GM18519 (cell line): ENCODE results near the gene SPAG9.

ENCODE experiments used
- ATAC-seq: cut with Tn5 transposase; IDR thresholded peaks from one replicate; pipeline ENCODE4 v1.9.1; 2021; ENCODE audit warnings: mild to moderate bottlenecking, moderate library complexity; ENCODE audit not compliant: unreplicated experiment, low FRiP score

SPAG9 gene, protein sequence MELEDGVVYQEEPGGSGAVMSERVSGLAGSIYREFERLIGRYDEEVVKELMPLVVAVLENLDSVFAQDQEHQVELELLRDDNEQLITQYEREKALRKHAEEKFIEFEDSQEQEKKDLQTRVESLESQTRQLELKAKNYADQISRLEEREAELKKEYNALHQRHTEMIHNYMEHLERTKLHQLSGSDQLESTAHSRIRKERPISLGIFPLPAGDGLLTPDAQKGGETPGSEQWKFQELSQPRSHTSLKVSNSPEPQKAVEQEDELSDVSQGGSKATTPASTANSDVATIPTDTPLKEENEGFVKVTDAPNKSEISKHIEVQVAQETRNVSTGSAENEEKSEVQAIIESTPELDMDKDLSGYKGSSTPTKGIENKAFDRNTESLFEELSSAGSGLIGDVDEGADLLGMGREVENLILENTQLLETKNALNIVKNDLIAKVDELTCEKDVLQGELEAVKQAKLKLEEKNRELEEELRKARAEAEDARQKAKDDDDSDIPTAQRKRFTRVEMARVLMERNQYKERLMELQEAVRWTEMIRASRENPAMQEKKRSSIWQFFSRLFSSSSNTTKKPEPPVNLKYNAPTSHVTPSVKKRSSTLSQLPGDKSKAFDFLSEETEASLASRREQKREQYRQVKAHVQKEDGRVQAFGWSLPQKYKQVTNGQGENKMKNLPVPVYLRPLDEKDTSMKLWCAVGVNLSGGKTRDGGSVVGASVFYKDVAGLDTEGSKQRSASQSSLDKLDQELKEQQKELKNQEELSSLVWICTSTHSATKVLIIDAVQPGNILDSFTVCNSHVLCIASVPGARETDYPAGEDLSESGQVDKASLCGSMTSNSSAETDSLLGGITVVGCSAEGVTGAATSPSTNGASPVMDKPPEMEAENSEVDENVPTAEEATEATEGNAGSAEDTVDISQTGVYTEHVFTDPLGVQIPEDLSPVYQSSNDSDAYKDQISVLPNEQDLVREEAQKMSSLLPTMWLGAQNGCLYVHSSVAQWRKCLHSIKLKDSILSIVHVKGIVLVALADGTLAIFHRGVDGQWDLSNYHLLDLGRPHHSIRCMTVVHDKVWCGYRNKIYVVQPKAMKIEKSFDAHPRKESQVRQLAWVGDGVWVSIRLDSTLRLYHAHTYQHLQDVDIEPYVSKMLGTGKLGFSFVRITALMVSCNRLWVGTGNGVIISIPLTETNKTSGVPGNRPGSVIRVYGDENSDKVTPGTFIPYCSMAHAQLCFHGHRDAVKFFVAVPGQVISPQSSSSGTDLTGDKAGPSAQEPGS (N-terminal part only)

DNA sequence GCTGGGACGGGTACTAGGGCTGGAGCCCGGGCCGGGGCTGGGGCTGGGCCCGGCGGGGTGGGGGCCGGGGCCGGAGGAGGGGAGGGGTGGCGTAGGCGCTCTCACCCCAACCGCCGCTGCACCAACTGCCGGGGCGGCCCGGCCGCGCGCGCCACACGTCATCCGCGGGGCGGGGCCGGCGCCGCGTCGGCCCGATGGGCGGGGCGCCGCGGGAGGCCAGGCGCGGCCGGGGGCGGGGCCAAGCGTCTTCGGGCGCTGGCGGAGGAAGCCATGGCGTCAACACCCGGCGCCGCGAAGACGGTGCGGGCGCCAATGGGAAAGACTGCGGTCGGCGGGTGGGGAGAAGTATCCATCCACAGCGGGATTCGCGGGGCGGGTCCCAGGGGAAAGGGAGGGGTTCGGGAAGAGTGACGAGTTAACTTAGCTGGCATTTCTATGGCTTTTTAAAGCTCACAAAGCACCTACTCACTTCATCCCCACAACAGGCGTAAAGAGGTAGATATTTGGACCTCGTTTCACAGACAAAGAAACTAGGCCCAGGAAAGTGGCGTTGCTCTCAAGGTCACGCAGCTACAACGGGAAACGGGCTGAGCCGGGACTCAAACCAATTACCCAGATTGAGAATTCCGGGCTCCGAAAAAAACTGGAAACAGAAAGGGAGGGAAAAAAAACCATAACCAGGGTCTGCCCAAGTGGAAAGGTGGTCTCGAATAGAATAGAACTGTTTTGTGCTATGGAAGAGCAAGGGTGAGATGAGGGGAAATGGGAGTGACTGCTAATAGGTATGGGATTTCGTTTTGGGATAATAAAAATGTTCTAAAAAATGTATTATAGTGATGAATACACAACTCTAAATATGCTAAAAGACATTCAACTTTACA is at the start of gene SPAG9:
Gene SPAG9, minus strand, starts transcription at position 130 of the 881 bp plus-strand sequence. CDS start 212 bp downstream, outside the sequence.
- peak; percentile 57 for ATAC-seq

DNA sequence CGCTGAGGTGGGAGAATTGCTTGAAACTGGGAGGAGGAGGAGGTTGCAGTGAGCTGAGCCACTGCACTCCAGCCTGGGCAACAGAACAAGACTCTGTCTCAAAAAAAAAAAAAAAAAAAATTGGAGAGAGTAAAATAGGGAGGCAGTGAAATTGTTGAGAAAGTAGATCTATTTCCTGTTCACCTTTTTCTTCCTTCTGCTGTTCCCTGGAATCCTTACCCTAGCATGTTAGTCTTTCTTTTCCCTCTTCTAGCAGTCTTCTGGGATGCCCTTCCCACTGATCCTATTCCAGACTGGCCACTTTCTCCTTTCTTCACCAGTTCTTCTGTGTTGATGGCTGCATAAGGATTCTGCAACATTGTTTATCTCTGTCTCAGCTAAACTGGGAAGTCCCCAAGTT is 48.7 kb upstream of the SPAG9 start:
- ATAC-seq = no peak

DNA sequence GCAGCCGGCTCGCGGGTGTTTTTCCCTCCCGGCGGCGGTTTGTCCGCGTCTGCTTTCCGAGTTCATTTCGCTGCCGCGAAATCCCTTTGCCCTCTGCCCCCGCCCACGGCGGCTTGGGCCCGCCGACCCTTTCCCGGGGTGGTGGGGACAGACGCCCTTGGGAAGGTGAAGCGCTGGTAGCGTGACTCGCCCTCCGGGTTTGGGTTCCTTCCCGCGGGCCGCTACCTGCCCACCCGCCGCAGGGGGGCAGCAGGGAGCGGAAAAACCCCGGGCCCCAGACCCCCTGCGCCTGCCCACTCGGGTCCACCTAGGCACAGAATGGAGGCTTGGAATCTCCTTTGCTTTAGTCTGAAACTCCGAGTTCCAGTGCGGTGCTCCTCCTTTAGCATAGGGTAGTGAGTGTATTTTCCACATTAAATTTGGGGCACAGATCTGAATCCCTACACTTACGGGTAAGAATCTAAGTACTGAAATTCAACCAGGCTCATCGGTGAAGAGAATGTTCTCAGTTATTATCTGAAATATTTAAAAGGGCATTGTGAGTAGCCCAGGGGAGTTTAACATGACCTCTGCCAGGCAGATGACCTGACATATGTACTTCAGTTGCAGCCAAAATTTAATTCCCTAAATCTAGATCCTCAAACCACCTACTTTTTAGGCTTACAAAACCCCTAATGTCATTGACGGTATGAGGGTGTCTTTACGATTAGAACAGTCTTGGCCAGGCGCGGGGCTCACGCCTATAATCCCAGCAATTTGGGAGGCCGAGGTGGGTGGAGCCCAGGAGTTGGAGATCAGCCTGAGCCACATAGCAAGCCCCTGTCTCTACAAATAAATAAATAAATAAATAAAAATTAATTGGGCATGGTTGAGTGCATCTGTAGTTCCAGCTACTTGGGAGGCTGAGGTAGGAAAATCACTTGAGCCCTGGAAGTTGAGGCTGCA is 46.6 kb upstream of the SPAG9 start:
- no peak for ATAC-seq

DNA sequence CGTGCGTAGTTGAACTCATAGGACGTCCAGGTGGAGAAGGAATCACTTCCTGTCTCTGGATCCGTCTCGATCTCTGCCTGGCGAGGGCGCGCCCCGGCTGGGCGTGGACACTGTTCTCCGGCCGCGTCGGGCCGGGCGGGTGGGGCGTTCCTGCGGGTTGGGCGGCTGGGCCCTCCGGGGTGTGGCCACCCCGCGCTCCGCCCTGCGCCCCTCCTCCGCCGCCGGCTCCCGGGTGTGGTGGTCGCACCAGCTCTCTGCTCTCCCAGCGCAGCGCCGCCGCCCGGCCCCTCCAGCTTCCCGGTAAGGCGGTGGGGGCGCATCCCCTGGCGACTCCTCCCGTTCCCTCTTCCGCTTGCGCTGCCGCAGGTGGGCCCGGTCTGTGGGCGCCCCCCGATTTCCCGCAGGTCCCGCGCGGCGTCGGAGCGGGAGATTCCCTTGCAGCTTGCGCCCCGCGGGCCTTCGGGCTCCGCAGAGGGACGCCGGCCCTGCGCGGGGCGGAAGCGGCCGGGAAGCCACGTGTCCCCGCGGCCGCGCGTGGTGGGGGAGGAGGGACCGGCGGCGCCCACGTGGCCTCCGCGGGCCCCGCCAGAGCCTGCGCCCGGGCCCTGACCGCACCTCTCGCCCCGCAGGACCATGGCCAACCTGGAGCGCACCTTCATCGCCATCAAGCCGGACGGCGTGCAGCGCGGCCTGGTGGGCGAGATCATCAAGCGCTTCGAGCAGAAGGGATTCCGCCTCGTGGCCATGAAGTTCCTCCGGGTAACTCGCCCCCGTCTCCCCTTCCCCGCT is 45.7 kb upstream of the SPAG9 start, which contains the start of gene NME2:
Gene NME2, plus strand, starts transcription at position 214 of the 789 bp plus-strand sequence. Its CDS starts 420 bp downstream, at position 634.
- ATAC-seq = peak; percentile 60

DNA sequence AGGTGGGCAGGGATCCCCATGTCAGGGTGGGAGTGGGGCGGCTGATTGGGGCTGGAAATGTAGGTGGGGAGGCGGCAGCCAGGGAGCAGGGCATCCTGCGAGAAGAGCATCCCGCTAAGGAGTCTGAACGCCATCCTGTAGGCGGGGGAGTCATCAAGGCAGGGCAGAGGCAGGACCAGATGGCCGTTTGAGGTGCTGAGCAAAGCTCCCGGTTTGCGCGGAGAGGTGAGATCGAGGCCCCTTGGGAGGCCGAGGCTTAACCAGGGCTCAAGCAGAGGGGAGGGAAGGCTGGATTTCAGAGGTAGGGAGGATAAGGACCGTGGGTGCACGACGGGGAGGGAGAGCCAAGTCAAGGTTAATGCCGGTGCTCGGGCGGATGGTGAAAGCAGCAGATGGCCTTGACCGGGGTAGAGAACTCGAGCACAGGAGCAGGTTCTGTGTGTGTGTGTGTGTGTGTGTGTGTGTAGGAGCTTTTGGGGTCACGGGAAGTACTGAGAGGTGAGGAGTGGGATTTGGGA is 45.1 kb upstream of the SPAG9 start:
- ATAC-seq = no peak

DNA sequence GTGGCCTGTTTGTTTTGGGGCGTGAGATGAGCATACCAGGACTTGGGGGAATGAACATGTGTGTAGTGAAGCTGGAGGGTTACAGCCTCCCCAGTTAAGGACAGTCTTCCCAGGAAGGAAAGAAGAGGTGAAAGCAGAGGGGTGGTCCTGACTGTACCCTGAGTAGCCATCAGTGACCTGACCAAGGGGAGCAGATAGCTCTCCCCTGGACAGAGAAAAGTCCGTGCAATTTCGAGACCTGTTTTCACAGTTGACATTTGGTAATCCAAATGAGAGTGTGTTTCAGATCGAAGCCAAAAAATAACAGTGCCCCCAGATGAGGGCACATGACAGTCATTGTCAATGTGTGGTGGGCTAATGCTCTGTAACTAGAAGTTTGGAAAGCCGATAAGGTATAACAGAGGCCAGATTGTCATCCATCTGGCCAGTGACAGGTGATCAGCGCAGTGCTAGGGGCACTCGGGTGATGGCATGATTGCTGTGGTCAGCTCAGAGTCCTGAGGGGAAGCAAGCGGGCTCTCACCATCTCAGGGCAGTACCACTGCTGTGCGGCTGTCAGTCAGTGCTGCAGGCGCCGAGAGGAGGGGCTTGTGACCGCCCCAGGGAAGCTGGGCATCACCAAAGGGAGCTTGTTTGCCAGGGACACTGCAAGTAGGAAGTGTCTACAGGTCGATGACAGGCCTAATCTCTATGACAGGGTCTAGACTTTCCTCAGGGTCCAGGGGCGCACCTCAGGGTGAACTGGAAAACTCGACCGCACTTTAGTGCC is 44.4 kb upstream of the SPAG9 start:
- no peak for ATAC-seq

DNA sequence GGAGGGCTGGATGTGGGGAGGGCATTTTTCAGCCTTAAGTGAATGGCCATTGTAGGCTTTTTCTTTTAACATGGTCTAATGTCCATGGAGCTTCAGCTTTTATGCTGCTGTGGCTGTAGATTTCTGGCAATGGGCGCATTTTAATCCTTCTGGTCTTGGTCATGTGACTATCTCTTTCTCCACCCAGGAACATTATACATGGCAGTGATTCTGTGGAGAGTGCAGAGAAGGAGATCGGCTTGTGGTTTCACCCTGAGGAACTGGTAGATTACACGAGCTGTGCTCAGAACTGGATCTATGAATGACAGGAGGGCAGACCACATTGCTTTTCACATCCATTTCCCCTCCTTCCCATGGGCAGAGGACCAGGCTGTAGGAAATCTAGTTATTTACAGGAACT is 40.9 kb upstream of the SPAG9 start:
- ATAC-seq = no peak

DNA sequence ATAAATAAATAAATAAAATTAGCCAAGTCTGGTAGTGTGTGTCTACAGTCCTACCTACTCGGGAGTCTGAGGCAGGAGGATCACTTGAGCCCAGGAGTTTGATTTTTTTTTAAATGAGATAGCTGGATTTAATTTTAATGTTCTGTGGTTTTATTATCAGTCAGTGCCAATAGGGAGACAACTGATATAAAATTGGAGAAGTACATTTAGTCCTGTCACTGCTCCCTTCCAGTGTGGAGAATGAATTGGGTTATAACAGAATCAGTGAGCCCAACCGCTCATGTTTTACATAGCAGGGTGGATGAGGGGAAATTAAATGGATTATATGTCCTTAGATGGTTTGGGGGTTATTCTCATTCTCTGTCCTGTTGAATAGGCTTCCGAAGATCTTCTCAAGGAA is 38.9 kb upstream of the SPAG9 start:
- ATAC-seq = no peak

DNA sequence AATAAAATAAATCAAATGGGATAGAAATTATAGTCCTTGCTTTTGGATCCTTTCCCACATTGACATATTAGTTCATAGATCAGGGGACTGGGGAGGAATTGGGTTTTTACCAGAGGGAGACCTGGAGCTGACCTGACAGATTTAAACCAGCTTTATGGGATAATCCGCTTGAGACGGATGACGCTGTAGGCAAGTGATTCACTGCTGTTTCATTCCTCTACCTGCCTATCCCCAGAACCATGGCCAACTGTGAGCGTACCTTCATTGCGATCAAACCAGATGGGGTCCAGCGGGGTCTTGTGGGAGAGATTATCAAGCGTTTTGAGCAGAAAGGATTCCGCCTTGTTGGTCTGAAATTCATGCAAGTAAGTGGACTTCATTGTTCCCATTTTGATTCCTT is 34.7 kb upstream of the SPAG9 start:
- no peak for ATAC-seq

DNA sequence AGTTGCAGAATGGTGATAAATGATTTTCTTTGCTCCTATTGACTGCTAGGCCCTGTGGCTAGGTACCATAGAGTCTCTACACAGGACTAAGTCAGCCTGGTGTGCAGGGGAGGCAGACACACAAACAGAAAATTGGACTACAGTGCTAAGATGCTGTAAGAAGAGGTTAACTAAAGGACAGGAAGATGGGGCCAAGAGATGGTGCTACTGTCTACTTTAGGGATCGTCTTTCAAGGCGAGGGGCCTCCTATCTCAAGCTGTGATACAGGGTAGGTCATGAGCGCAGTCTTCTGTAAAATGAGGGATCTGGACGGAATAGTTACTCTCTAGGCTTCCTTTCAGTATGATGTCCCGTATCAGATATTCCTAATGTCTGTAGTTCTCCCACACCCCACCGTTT is 33.5 kb upstream of the SPAG9 start:
- no peak for ATAC-seq

DNA sequence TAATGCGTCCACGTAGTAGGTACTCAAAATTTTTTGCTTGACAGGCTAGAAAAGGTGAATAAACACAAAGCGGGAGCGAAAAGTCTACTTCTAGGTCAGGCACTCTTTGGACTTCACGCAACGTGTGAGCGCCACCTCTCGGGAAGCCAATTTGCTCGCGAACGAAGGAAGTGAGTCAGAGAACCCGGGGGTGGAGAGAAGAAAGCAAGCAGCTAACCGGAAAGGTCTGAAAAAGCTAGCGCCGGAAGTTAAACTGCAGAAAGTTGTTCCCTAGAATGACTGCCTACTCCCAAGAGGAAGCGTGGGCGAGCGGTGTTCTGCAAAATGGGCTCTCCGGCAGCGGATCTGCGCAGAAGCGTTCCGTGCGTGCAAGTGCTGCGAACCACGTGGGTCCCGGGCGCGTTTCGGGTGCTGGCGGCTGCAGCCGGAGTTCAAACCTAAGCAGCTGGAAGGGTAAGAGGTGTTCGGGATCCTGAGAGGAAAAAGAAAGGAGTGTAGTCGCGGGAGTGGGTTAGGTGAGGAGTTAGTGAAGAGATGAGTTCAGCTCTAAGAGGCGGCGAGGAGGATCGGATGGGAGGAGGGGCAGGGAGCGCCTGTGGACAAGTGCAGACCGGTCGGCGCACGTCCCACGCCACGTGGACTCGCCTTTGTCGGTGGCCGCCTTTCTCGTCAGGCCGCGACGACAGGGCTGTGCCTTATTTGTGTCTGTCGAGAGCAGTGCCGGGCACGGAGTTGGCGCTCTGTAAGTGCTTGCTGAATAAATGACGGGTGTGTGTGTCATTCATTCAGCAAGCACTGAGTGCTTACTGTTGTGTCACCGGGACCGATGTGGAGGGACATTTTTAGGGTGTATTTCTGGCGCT is 32.8 kb upstream of the SPAG9 start, which contains the start of gene NME1:
Gene NME1, plus strand, starts transcription at position 350 of the 863 bp plus-strand sequence. CDS start 2,096 bp downstream, outside the sequence.
- ATAC-seq = peak; percentile 89

DNA sequence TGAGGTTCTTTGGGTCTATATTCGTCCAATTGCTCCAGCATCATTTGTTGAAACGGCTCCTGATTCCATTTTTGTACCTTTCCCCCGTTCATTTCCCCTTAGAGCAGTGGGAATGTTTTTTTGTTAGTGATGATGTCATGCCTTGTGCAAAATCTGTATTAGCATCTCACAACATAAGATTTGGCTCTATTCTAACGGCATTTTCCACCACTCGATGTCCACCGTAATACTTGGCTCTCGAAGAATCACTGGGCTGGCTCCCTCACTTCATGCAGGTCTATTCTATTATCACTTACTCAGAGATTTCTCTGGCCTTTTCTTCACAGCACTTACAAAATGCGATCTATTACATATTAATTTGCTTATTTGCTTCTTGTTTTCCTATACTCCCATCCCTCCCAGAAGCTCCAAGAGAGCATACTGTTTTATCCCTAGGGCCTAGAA is 32.1 kb upstream of the SPAG9 start:
- ATAC-seq = no peak

DNA sequence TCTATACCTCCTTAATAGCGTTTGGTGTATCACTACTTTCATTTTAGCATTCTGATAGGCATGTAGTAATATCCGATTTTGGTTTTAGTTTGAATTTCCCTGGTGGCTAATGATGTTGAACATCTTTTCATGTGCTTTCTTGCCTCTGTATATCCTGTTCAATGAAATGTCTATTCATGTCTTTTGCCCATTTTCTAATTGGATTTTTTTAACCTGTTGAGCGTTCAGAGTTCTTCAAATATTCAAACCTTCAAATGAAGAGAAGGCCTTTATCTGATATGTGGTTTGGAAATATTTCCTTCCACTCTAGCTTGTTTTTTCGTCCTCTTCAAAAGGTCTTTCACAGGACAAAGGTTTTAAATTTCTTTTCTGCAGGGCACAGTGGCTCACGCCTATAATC is 30.3 kb upstream of the SPAG9 start:
- ATAC-seq = no peak

DNA sequence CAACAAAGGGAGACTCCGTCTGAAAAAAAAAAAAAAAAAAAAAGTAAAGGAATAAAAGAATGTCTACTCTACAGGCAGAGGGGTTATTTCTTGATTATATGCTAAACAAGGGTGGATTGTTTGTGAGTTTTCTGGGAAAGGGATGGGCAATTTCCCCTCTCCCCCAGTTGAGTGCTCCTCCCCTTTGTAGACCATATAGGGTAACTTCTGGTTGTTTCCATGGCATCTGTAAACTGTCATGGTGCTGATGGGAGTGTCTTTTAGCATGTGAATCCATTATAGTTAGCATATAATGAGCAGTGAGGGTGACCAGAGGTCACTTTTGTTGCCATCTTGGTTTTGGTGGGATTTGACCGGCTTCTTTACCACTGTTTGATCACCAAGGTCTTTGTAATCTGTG is 28.5 kb upstream of the SPAG9 start:
- no peak for ATAC-seq

DNA sequence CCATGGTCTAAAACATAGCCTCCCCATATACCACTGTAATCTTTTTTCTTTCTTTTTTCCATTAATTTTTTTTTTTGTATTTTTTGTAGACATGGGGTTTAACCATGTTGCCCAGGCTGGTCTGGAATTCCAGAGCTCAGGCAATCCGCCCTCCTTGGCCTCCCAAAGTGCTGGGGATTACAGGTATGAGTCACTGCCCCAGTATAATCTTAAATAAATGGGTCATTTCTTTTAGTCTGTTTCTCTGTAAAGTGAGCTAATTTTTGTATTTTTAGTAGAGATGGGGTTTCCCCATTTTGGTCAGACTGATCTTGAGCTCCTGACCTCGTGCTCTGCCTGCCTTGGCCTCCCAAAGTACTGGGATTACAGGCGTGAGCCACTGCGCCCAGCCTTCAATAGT is 27.0 kb upstream of the SPAG9 start:
- no peak for ATAC-seq
